Panc1 (cell line): Measurements from ENCODE around the gene HAUS1. TPM values are rescaled to one million over a fixed set of nuclear protein-coding genes. Genes with fewer than 3 reads are reported as not detected.

Experiments used
- ATAC-seq: fragments of 200-7000 bp; cut with Tn5 transposase; 2 replicates; pipeline ENCODE4 v1.9.1; 2020; ENCODE audit warnings: mild to moderate bottlenecking, moderate library complexity
- BruUV-seq: library from RNA; stranded (reverse); fragments of 400-500 nt; replicated peaks from 2 replicates; lab custom pipeline; 2021; lab: Mats Ljungman, UMichigan
- CTCF ChIA-PET: fragments of 300-600 bp; sonication (Branson Sonifier 250); formaldehyde crosslinking; loops from one replicate; lab custom pipeline; 2022; ENCODE audit warnings: antibody characterized with exemption; lab: Charles Lee
- POLR2A ChIA-PET: fragments of 300-600 bp; sonication (Branson Sonifier 250); formaldehyde crosslinking; loops from one replicate; lab custom pipeline; 2022; ENCODE audit warnings: antibody characterized with exemption; lab: Charles Lee
- DNase-seq: peaks from one replicate; pipeline ENCODE4 v3.0.0-alpha.2; 2010; ENCODE audit warnings: low read depth, low spot score
- H3K27ac ChIP-seq: 2 replicates; pipeline ENCODE4 v1.5.1; 2011; ENCODE audit warnings: mild to moderate bottlenecking, low read length, inconsistent platforms
- H3K27me3 ChIP-seq: fragments of 200-500 bp; sonication (Bioruptor generic); 2 replicates; pipeline ENCODE4 v1.6.0; 2014; ENCODE audit warnings: low read length, inconsistent platforms; ENCODE audit not compliant: control insufficient read depth, insufficient read depth
- H3K36me3 ChIP-seq: fragments of 200-500 bp; sonication (Bioruptor generic); 2 replicates; pipeline ENCODE4 v1.5.1; 2014; ENCODE audit warnings: inconsistent platforms, mild to moderate bottlenecking, low read length, moderate library complexity; ENCODE audit not compliant: control insufficient read depth, insufficient read depth
- H3K4me1 ChIP-seq: 2 replicates; pipeline ENCODE4 v1.5.1; 2011; ENCODE audit warnings: inconsistent platforms, mild to moderate bottlenecking, low read length, moderate library complexity; ENCODE audit not compliant: control insufficient read depth, insufficient read depth
- H3K4me3 ChIP-seq, 2 experiments: 2 replicates each; pipeline ENCODE4 v1.5.1; 2011 to 2012; ENCODE audit warnings: low read depth in 2 of 2, low read length in 2 of 2, mild to moderate bottlenecking in 2 of 2, inconsistent platforms in 1 of 2, moderate library complexity in 1 of 2
- H3K9me3 ChIP-seq: fragments of 200-500 bp; sonication (Bioruptor generic); 2 replicates; pipeline ENCODE4 v1.5.1; 2014; ENCODE audit warnings: low read depth, mild to moderate bottlenecking, inconsistent platforms, low read length, moderate library complexity; ENCODE audit not compliant: control insufficient read depth, insufficient read depth
- POLR2AphosphoS5 ChIP-seq: IDR thresholded peaks from 2 replicates; pipeline ENCODE4 v1.6.1; 2012; ENCODE audit warnings: mild to moderate bottlenecking, low read depth, low read length, moderate library complexity
- SIN3A ChIP-seq: IDR thresholded peaks from 2 replicates; pipeline ENCODE4 v1.6.1; 2012; ENCODE audit warnings: low read depth, mild to moderate bottlenecking, low read length, moderate library complexity, borderline replicate concordance; ENCODE audit not compliant: insufficient read depth
- TCF7L2 ChIP-seq: IDR thresholded peaks from 2 replicates; pipeline ENCODE4 v1.6.1; 2011; ENCODE audit warnings: mild to moderate bottlenecking, low read depth, low read length, inconsistent platforms
- in situ Hi-C: cut with HindIII; loops from 2 replicates; pipeline ENCODE4 v1.10.0; 2016; ENCODE audit warnings: low sequenced_read_pairs, low pct_unique_long_range_greater_than_20kb
- intact Hi-C: fragments of 100-400 bp; cut with micrococcal nuclease; formaldehyde crosslinking; loops from one replicate; pipeline ENCODE4 v1.10.0; 2022; ENCODE audit not compliant: unreplicated experiment
- total RNA-seq: library from RNA; stranded (reverse); gene quantifications from one replicate; pipeline ENCODE4 v1.2.1, GENCODE V29; 2021; ENCODE audit not compliant: unreplicated experiment
- TF ChIP-seq, protein P1 (sequence below), 2 experiments: IDR thresholded peaks; 2 replicates each; pipeline ENCODE4 v1.6.1; 2011 to 2012; ENCODE audit warnings: low read depth in 2 of 2, control low read depth in 1 of 2, low read length in 1 of 2, mild to moderate bottlenecking in 1 of 2, moderate library complexity in 1 of 2; ENCODE audit not compliant: insufficient read depth in 1 of 2
- TF ChIP-seq, protein P2 (sequence below): fragments of 450-650 bp; IDR thresholded peaks from 2 replicates; pipeline ENCODE4 v1.5.1; 2017; ENCODE audit warnings: mild to moderate bottlenecking

The HAUS1 gene
- total RNA-seq, 1 experiment from 2014 or later, result 28.4 TPM

DNA sequence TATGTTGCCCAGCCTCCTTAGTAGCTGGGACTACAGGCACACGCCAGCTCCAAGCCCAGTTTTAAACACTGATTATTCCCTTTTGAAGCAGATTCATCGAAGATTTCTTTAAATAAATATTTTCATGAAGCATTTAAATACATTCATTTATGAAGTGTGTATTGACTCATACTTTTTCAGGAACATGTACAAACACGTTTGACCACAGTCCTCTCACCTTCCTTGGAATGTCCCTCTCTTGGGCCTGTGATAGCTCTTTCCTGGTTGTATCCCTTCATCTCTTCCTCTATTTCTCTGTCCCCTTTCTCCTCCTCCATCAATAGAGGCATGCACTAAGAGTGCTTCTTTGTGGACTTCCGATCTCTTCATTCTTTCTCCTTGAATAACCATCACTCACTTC is 34.7 kb upstream of the HAUS1 start:
- Histone ChIP-seq H3K4me3 (no peak overlapping the region), H3K4me1 (no peaks in the 10 kb centered on the region), H3K27ac (no peak overlapping the region), H3K27me3 (no peaks in the 10 kb centered on the region), H3K36me3 (no peaks in the 10 kb centered on the region; the same call in none of the 2 replicates), H3K9me3 (no peaks in the 10 kb centered on the region)
- ChIA-PET POLR2A (no interaction called here), CTCF (no interaction called here)
- ATAC-seq (no peak), DNase-seq (no peak)
- in situ Hi-C loops, result no loop called here
- TF ChIP-seq SIN3A (no peak), TCF7L2 (no peak), POLR2AphosphoS5 (no peak)
- TF ChIP-seq, protein P1, sequence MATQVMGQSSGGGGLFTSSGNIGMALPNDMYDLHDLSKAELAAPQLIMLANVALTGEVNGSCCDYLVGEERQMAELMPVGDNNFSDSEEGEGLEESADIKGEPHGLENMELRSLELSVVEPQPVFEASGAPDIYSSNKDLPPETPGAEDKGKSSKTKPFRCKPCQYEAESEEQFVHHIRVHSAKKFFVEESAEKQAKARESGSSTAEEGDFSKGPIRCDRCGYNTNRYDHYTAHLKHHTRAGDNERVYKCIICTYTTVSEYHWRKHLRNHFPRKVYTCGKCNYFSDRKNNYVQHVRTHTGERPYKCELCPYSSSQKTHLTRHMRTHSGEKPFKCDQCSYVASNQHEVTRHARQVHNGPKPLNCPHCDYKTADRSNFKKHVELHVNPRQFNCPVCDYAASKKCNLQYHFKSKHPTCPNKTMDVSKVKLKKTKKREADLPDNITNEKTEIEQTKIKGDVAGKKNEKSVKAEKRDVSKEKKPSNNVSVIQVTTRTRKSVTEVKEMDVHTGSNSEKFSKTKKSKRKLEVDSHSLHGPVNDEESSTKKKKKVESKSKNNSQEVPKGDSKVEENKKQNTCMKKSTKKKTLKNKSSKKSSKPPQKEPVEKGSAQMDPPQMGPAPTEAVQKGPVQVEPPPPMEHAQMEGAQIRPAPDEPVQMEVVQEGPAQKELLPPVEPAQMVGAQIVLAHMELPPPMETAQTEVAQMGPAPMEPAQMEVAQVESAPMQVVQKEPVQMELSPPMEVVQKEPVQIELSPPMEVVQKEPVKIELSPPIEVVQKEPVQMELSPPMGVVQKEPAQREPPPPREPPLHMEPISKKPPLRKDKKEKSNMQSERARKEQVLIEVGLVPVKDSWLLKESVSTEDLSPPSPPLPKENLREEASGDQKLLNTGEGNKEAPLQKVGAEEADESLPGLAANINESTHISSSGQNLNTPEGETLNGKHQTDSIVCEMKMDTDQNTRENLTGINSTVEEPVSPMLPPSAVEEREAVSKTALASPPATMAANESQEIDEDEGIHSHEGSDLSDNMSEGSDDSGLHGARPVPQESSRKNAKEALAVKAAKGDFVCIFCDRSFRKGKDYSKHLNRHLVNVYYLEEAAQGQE (IDR thresholded peaks at IDR 0.05; ENCODE audit: insufficient read depth in 1 of 2, low read depth in 2 of 2, low read length in 1 of 2), result no peak
- TF ChIP-seq, protein P2, sequence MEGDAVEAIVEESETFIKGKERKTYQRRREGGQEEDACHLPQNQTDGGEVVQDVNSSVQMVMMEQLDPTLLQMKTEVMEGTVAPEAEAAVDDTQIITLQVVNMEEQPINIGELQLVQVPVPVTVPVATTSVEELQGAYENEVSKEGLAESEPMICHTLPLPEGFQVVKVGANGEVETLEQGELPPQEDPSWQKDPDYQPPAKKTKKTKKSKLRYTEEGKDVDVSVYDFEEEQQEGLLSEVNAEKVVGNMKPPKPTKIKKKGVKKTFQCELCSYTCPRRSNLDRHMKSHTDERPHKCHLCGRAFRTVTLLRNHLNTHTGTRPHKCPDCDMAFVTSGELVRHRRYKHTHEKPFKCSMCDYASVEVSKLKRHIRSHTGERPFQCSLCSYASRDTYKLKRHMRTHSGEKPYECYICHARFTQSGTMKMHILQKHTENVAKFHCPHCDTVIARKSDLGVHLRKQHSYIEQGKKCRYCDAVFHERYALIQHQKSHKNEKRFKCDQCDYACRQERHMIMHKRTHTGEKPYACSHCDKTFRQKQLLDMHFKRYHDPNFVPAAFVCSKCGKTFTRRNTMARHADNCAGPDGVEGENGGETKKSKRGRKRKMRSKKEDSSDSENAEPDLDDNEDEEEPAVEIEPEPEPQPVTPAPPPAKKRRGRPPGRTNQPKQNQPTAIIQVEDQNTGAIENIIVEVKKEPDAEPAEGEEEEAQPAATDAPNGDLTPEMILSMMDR, result no peak
- intact Hi-C loops, result no loop called here
- BruUV-seq, result no TSS peak

DNA sequence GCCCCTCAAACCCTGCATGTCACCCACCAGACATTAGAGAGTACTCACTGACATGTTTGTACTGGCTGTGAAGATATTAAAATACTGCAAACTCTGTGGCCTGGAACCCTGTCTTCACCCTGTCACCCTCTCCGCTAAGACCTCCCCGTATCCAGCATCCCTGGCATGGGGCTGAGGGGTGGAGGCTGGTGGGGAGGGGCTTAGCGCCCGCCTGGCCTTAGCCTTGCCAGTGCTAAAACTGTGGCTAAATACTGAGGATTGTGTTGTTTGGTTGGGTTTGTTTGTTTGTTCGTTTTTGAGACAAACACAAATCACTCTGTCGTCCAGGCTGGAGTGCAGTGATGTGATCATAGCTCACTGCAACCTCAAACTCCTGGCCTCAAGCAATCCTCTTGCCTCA is 34.0 kb upstream of the HAUS1 start:
- Histone ChIP-seq H3K4me3 (no peak overlapping the region), H3K9me3 (no peaks in the 10 kb centered on the region), H3K27ac (no peak overlapping the region), H3K36me3 (no peaks in the 10 kb centered on the region; the same call in none of the 2 replicates), H3K27me3 (no peaks in the 10 kb centered on the region), H3K4me1 (no peaks in the 10 kb centered on the region)
- ATAC-seq (no peak), DNase-seq (no peak)
- in situ Hi-C loops, result no loop called here
- ChIA-PET POLR2A (no interaction called here), CTCF (no interaction called here)
- no TSS peak for BruUV-seq
- TF ChIP-seq, protein P2, result no peak
- TF ChIP-seq TCF7L2, result no peak
- TF ChIP-seq, protein P1 (IDR thresholded peaks at IDR 0.05; ENCODE audit: insufficient read depth in 1 of 2, low read depth in 2 of 2, low read length in 1 of 2), result no peak
- no peak for TF ChIP-seq SIN3A
- TF ChIP-seq POLR2AphosphoS5, result no peak
- intact Hi-C loops, result loop anchor here (5.0 kb wide), 2 partner anchors 98 to 403 kb away; no protein-coding TSS in a partner anchor
